Uterus (tissue), 4 donors: ENCODE results near the gene CABS1. TPM values are rescaled to one million over a fixed set of nuclear protein-coding genes. Genes with fewer than 3 reads are reported as not detected.

ENCODE experiments used
- DNase-seq, 2 donors: peaks; one replicate each; pipeline ENCODE4 v3.0.0-alpha.2; 2019 to 2020
- H3K27ac ChIP-seq, 2 donors: fragments of 200-600 bp; sonication (generic); 1 replicate in 1 of 2; 2 replicates in 1 of 2; pipeline ENCODE4 v1.5.1; 2016 to 2018
- H3K27me3 ChIP-seq, 2 donors: fragments of 200-600 bp; sonication (generic); one replicate each; pipeline ENCODE4 v1.5.1; 2018 to 2019; ENCODE audit warnings: control low read depth in 1 of 2
- H3K36me3 ChIP-seq, 2 donors: fragments of 200-600 bp; sonication (generic); one replicate each; pipeline ENCODE4 v1.5.1; 2019; ENCODE audit warnings: control low read depth in 1 of 2
- H3K4me1 ChIP-seq, 2 donors: fragments of 200-600 bp; sonication (generic); one replicate each; pipeline ENCODE4 v1.5.1; 2018 to 2019; ENCODE audit warnings: control low read depth in 1 of 2
- H3K4me3 ChIP-seq, 2 donors: fragments of 200-600 bp; sonication (generic); 1 replicate in 1 of 2; 2 replicates in 1 of 2; pipeline ENCODE4 v1.5.1; 2018 to 2019; ENCODE audit warnings: mild to moderate bottlenecking in 1 of 2
- H3K9me3 ChIP-seq, 2 donors: fragments of 200-600 bp; sonication (generic); one replicate each; pipeline ENCODE4 v1.5.1; 2019; ENCODE audit warnings: control low read depth in 1 of 2
- CTCF ChIP-seq, 4 experiments: fragments of 200-600 bp in 2 of 4; fragments of 450-650 bp in 2 of 4; sonication (generic) in 2 of 4; IDR thresholded peaks; one replicate each; pipeline ENCODE4 v1.5.1; 2016 to 2019; ENCODE audit warnings: antibody characterized with exemption in 4 of 4, mild to moderate bottlenecking in 2 of 4, moderate library complexity in 1 of 4
- POLR2A ChIP-seq, 2 donors: fragments of 450-650 bp; IDR thresholded peaks; one replicate each; pipeline ENCODE4 v1.6.1; 2016; ENCODE audit warnings: antibody characterized with exemption in 2 of 2, mild to moderate bottlenecking in 1 of 2, moderate library complexity in 1 of 2
- intact Hi-C: fragments of 100-400 bp; cut with DNase I; formaldehyde crosslinking; loops from one replicate; pipeline ENCODE4 v1.15.1; 2023; ENCODE audit warnings: low total_unique reads
- total RNA-seq, 4 donors: library from RNA; depleted of rRNA in 3 of 4; stranded (reverse); fragments of >200 nt in 3 of 4; gene quantifications; one replicate each; pipeline versions ENCODE4 v1.1.0 to v1.2.4, GENCODE V29; 2014 to 2023
- donor health status: DM: yes; HTN: yes; CAD: no.

Gene CABS1
- total RNA-seq, 4 donors from 2014 or later = 0.28 TPM; not detected in 3

GRCh38 chr4:70313736-70314135 lies 21.0 kb upstream of the CABS1 start:
- no peaks in the 10 kb centered on the region for H3K27me3 ChIP-seq
- no peaks in the 10 kb centered on the region for H3K4me1 ChIP-seq
- H3K27ac ChIP-seq = no peak overlapping the region
- intact Hi-C loops = no loop called here
- H3K9me3 ChIP-seq = no peaks in the 10 kb centered on the region
- no peak overlapping the region for H3K4me3 ChIP-seq
- no peak for DNase-seq
- no peak for TF ChIP-seq POLR2A (IDR thresholded peaks at IDR 0.05)
- no peak for TF ChIP-seq CTCF (IDR thresholded peaks at IDR 0.05)
- no peaks in the 10 kb centered on the region for H3K36me3 ChIP-seq

GRCh38 chr4:70315928-70316327 lies 18.9 kb upstream of the CABS1 start:
- DNase-seq = no peak
- Histone ChIP-seq H3K36me3 (no peaks in the 10 kb centered on the region), H3K9me3 (no peaks in the 10 kb centered on the region), H3K4me1 (no peaks in the 10 kb centered on the region), H3K27ac (no peak overlapping the region), H3K4me3 (no peak overlapping the region), H3K27me3 (no peaks in the 10 kb centered on the region)
- intact Hi-C loops = no loop called here
- TF ChIP-seq POLR2A (IDR thresholded peaks at IDR 0.05) = no peak
- TF ChIP-seq CTCF (IDR thresholded peaks at IDR 0.05) = no peak

- H3K36me3 ChIP-seq = no peaks in the 10 kb centered on the region
- H3K27me3 ChIP-seq = no peaks in the 10 kb centered on the region
- H3K27ac ChIP-seq = no peak overlapping the region
- no peak overlapping the region for H3K4me3 ChIP-seq
- no peak for DNase-seq
- TF ChIP-seq CTCF (IDR thresholded peaks at IDR 0.05) (no peak), POLR2A (IDR thresholded peaks at IDR 0.05) (no peak)
- no peaks in the 10 kb centered on the region for H3K4me1 ChIP-seq
- intact Hi-C loops = no loop called here
- no peaks in the 10 kb centered on the region for H3K9me3 ChIP-seq
Observed at GRCh38 chr4:70326052-70326451, 8.7 kb upstream of the CABS1 start.

- DNase-seq = no peak
- Histone ChIP-seq H3K4me3 (no peak overlapping the region), H3K27ac (no peak overlapping the region), H3K4me1 (no peaks in the 10 kb centered on the region), H3K9me3 (no peaks in the 10 kb centered on the region), H3K36me3 (no peaks in the 10 kb centered on the region), H3K27me3 (no peaks in the 10 kb centered on the region)
- intact Hi-C loops = no loop called here
- TF ChIP-seq CTCF (IDR thresholded peaks at IDR 0.05) (no peak), POLR2A (IDR thresholded peaks at IDR 0.05) (no peak)
Observed at GRCh38 chr4:70336043-70336442, 1.3 kb downstream of the CABS1 start.

- DNase-seq = no peak
- Histone ChIP-seq H3K27me3 (no peaks in the 10 kb centered on the region), H3K4me3 (no peak overlapping the region), H3K4me1 (no peaks in the 10 kb centered on the region), H3K9me3 (no peaks in the 10 kb centered on the region), H3K36me3 (no peaks in the 10 kb centered on the region), H3K27ac (no peak overlapping the region)
- intact Hi-C loops = no loop called here
- TF ChIP-seq POLR2A (IDR thresholded peaks at IDR 0.05) (no peak), CTCF (IDR thresholded peaks at IDR 0.05) (no peak)
Observed at GRCh38 chr4:70337886-70338420, 3.2 kb downstream of the CABS1 start.
